HG02642 (cell line): Measurements from ENCODE around the gene GMEB2.

ENCODE experiments used
- ATAC-seq: cut with Tn5 transposase; IDR thresholded peaks from one replicate; pipeline ENCODE4 v1.9.1; 2021; ENCODE audit warnings: mild to moderate bottlenecking; ENCODE audit not compliant: unreplicated experiment, poor library complexity

The GMEB2 gene

GRCh38 chr20:63551068-63551467 is 75.8 kb downstream of the GMEB2 start:
- no peak for ATAC-seq

- ATAC-seq: no peak
Measured at GRCh38 chr20:63549679-63550282, 77.1 kb downstream of the GMEB2 start.

GRCh38 chr20:63549019-63549418 is 77.9 kb downstream of the GMEB2 start:
- no peak for ATAC-seq

DNA sequence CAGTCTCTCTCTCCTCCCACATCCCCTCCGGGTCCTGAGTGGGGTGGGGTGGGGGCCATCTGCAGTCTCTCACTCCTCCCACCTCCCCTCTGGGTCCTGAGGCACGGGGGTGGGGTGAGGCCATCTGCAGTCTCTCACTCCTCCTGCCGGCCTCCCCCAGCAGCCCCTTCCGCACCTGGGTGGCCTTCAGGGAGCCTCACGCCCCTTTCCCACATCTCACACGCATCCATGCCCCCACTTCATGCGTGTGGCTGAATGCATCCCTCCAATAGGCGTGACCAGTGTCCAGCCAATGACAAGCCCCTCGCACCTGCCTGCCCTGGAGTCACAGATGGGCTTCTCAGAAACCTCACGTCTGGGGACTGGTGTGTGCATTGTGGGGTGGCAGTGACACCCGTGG is 78.4 kb downstream of the GMEB2 start:
- ATAC-seq: no peak

- no peak for ATAC-seq
Measured at GRCh38 chr20:63547725-63548480, 79.0 kb downstream of the GMEB2 start, which contains the start of gene SRMS. TSS of gene SRMS (minus strand) at chr20:63547749. CDS start at chr20:63547463, 286 bp downstream.

- no peak for ATAC-seq
Measured at GRCh38 chr20:63546956-63547724, 79.8 kb downstream of the GMEB2 start.

- ATAC-seq: no peak
Measured at GRCh38 chr20:63546256-63546955, 80.5 kb downstream of the GMEB2 start.

DNA sequence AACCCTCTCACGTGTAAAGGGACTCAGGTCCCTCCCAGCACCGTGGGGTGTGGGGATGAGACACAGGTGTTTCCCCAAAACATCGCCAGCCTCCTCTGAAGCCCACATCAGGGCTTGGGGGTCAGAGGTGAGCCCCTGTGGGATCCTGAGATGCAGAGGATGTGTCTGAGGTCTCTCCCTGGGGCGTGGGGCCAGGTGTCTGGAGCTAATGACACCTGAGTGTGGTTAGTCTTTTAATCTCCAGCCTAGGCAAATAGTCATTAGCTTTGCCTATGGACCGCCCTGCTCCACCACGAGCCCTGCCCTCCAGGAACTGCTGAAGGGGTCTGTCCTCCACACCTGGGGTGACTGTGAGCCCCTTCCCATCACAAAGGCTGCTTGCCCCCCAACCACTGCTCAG is 81.1 kb downstream of the GMEB2 start:
- ATAC-seq: no peak

DNA sequence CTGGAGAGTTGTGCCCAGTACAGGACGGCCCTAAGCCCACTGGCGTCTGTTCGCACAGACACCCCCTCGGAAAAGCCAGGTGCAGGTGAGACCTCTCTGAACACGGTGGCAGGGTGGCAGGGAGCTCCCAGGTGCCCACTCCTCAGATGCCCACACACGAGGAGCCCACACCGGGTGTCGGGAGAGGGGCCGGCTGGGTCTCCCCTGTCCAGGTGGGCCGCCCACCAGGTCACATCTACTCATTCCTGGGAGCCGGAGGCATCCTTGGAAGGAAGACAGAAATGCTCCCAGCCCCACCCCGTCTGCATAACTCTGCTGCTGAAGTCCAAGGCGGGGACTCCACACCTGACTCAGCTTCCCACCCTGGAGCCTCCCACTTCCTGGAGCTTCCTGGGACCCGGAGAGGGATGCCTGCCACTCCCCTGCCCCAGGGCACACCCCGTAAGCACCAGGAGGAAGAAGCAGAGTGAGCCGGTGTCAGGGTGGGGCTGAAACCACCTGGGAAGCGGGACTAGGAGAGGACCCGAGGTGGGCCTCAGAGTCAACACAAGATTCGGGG is 81.9 kb downstream of the GMEB2 start:
- no peak for ATAC-seq

- no peak for ATAC-seq
Measured at GRCh38 chr20:63544241-63544957, 82.5 kb downstream of the GMEB2 start.

DNA sequence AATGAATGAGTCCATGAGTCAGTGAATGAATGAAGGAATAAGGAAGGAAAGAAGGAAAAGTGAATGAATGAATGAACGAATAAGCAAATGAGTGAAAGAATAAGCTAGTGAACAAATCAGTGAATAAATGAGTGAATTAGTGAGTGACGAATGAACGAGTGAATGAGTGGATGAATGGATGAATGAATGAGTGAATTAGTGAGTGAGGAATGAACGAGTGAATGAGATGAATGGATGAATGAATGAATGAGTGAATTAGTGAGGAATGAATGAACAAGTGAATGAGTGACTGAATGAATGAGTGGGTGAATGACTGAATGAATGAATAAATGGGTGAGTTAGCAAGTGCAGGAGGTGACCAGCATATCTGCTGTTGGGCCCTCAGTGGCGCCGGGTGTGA is 83.2 kb downstream of the GMEB2 start:
- ATAC-seq: no peak

DNA sequence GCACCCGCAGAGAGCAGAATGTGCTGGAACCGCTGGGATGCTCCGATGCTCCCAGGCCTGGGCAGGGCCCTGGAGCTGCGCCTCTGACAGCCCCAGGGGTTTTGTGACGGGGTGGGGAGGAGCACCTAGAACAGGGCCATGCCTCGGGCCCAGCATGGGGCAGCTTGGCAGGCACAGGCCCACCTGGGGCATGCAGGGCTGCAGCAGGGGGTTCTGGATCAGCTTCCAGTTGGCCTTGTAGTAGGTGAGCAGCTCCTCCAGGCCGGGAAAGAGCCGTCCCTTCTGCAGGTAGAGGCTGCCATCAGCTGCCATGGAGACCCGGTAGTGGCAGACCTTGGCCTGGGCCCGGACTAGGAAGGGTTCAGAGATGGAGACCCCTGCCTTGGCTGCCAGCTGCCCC is 83.8 kb downstream of the GMEB2 start:
- ATAC-seq: no peak

DNA sequence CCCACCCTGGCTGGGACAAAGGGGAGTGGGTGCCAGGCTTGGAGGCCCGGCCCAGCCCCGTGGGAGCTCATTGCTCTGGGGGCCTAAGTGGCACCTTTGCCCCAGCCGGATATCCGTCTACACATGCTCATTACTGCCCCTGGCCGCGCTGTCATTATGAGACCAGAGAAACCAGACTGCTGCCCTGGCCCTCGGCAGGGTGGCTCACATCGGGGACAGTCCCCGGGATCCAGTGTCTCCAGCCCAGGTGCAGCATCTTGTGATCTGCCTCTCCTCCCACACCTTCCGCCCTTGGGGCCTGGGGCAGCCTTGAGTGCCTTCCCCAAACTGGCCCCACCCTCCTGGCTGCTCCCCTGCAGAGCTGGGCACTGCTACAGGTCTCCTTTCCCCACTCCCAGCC is 84.2 kb downstream of the GMEB2 start:
- ATAC-seq: no peak

- ATAC-seq: no peak
Measured at GRCh38 chr20:63542031-63542559, 84.8 kb downstream of the GMEB2 start.

DNA sequence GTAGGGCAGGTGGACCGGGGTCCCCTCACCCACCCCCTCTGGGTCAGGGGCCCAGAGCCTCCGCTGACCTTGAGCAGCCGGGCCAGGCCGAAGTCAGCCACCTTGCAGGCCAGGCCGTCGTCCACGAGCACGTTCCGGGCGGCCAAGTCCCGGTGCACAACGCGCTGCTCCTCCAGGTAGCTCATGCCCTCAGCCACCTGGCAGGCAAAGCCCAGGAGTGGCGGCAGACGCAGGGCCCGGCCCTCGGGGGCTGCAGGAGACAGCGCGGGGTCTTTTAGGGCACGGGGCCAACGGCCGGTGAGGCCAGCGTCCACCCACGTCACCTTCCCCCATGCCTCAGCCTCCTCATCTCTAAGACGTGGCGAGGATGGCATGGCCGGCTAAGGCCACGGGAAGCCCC is 85.5 kb downstream of the GMEB2 start:
- ATAC-seq: no peak

- no peak for ATAC-seq
Measured at GRCh38 chr20:63540417-63541186, 86.3 kb downstream of the GMEB2 start.

- ATAC-seq: no peak
Measured at GRCh38 chr20:63539441-63540370, 87.2 kb downstream of the GMEB2 start.

DNA sequence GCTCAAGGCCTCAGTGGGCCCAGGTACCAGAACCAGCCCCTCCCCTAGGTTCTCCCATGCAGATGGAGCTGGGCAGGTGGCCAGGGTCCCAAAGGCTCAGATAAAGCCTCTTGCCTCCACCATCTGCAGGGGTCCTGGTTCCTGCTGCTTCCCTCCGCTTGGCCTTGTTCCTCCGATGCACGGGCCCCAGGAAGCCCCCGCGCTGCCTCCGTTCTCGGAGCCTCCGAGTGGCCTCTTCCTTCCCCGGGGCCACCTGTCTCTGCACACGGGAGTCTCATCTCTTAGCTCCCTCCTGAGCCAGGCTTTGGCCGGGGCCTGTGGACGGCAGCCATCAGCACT is 87.8 kb downstream of the GMEB2 start:
- no peak for ATAC-seq
